Mammary epithelial cell (primary cell): ENCODE data around the gene YWHAH.

Source experiments
- CTCF ChIP-seq, 2 donors: IDR thresholded peaks in 1 of 2; conservative IDR thresholded peaks in 1 of 2; 2 replicates each; pipeline ENCODE4 v1.5.1; 2011 to 2012; ENCODE audit warnings: inconsistent platforms in 2 of 2, low read length in 2 of 2, mild to moderate bottlenecking in 2 of 2, control low read depth in 1 of 2, low read depth in 1 of 2; ENCODE audit not compliant: insufficient read depth in 1 of 2; ENCODE audit errors: extremely low read depth in 1 of 2
- EZH2 ChIP-seq: IDR thresholded peaks from 2 replicates; pipeline ENCODE4 v1.6.1; 2012; ENCODE audit warnings: low read length, inconsistent platforms, borderline replicate concordance

- no peak for TF ChIP-seq CTCF (conservative IDR thresholded peaks at IDR 0.05 in 1 of 2, IDR thresholded peaks at IDR 0.05 in 1 of 2; ENCODE audit: extremely low read depth in 1 of 2, insufficient read depth in 1 of 2, low read depth in 1 of 2, low read length in 2 of 2)
- TF ChIP-seq EZH2, result no peak
These were observed 3.7 kb downstream of the YWHAH start for GRCh38 chr22:31948002-31948401.
